ENCODE data around the gene KCNK3. TPM values are rescaled to one million over a fixed set of nuclear protein-coding genes. Genes with fewer than 3 reads are reported as not detected.

The KCNK3 gene
- total RNA-seq, 1 donor from 2014 or later, result 25.4 TPM

DNA sequence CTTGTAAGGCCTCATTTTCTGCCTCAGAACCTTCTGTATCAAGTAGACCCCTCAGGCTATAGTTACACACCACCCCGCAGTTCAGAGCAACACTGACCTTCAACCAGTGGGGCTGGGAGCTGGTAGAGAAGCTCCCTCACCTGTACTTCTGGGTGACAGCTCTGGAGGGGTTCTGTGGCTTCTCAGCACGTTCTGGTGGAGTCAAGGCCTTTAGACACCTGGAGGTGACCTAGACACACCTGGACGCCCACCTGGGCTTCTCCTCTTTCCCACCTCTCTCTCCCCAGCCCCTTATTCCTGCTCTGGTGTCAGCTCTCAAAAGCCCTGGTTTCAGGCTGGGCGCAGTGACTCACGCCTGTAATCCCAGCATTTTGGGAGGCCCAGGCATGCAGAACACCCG lies 44.0 kb upstream of the KCNK3 start:
- H3K27ac ChIP-seq, result no peak overlapping the region
- no peaks in the 10 kb centered on the region for H3K9me3 ChIP-seq
- intact Hi-C loops (cut with DNase I), result no loop called here
- peaks cover 15% of the 10 kb centered on the region for H3K4me1 ChIP-seq
- no peak overlapping the region for H3K4me3 ChIP-seq
- no peaks in the 10 kb centered on the region for H3K36me3 ChIP-seq
- no peak for ATAC-seq
- H3K27me3 ChIP-seq, result no peaks in the 10 kb centered on the region
- TF ChIP-seq, protein P1, sequence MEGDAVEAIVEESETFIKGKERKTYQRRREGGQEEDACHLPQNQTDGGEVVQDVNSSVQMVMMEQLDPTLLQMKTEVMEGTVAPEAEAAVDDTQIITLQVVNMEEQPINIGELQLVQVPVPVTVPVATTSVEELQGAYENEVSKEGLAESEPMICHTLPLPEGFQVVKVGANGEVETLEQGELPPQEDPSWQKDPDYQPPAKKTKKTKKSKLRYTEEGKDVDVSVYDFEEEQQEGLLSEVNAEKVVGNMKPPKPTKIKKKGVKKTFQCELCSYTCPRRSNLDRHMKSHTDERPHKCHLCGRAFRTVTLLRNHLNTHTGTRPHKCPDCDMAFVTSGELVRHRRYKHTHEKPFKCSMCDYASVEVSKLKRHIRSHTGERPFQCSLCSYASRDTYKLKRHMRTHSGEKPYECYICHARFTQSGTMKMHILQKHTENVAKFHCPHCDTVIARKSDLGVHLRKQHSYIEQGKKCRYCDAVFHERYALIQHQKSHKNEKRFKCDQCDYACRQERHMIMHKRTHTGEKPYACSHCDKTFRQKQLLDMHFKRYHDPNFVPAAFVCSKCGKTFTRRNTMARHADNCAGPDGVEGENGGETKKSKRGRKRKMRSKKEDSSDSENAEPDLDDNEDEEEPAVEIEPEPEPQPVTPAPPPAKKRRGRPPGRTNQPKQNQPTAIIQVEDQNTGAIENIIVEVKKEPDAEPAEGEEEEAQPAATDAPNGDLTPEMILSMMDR (IDR thresholded peaks at IDR 0.05), result no peak
- DNase-seq, result peak; percentile 46

DNA sequence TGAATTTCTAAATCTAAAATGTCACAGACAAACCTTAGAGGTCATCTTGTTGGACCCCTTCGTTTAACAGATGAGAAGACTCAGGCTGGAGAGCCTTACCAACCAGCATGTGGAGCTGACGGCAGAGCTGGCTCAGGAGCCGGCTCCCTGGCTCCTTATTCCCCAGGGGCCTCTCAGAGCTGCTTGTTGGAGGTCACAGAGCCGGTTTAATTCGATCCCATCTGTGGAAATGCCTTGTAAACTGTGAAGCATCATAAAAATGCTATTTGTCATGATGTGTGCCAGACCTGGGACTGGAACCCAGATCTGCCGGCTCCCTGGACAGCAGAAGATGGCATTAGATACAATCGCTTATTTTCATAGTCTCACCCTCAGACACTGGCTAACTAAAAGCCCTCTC lies 43.2 kb upstream of the KCNK3 start:
- ATAC-seq (no peak), DNase-seq (peak; percentile 31)
- H3K9me3 ChIP-seq, result no peaks in the 10 kb centered on the region
- TF ChIP-seq, protein P1 (IDR thresholded peaks at IDR 0.05), result no peak
- intact Hi-C loops (cut with DNase I), result no loop called here
- no peak overlapping the region for H3K4me3 ChIP-seq
- H3K36me3 ChIP-seq, result no peaks in the 10 kb centered on the region
- no peaks in the 10 kb centered on the region for H3K27me3 ChIP-seq
- no peak overlapping the region for H3K27ac ChIP-seq
- peaks cover 15% of the 10 kb centered on the region for H3K4me1 ChIP-seq

DNA sequence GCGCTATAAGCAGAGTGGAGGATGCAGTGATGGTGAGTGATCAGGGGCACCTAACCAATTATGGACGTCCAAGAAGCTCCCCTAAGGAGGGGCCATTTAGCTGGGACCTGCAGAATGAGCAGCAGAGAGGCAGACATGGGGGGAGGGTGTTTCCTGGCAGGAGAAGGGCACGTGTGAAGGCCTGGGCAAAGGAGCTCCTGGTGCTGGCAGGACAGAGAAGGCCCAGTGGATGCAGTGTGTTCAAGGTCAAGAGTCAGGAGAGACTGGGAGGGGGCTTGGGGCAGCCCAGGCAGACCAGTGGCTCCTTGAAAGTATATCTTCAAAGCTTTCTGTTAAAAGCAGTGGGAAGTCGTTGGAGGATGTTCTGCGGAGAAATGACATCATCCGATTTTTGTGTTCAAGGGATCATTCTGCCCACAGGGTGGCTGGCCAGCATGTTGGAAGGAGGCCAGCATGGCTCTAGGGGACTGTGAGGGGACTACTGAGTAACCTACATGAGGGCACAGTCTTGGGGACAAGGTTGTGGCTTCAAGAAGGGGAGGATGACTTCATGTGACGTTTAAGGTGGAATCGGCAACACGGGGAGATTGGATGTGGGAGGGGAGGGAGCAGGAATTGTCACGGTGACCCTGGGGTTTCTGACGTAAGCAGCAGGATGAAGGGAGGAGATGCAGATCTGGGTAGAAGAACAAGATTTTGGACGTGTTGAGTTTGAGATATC lies 42.4 kb upstream of the KCNK3 start:
- ATAC-seq (no peak), DNase-seq (peak; percentile 40)
- no peaks in the 10 kb centered on the region for H3K9me3 ChIP-seq
- H3K4me1 ChIP-seq, result peaks cover 15% of the 10 kb centered on the region
- no peak overlapping the region for H3K4me3 ChIP-seq
- intact Hi-C loops (cut with DNase I), result no loop called here
- H3K27me3 ChIP-seq, result no peaks in the 10 kb centered on the region
- TF ChIP-seq, protein P1 (IDR thresholded peaks at IDR 0.05), result no peak
- H3K27ac ChIP-seq, result no peak overlapping the region
- no peaks in the 10 kb centered on the region for H3K36me3 ChIP-seq

DNA sequence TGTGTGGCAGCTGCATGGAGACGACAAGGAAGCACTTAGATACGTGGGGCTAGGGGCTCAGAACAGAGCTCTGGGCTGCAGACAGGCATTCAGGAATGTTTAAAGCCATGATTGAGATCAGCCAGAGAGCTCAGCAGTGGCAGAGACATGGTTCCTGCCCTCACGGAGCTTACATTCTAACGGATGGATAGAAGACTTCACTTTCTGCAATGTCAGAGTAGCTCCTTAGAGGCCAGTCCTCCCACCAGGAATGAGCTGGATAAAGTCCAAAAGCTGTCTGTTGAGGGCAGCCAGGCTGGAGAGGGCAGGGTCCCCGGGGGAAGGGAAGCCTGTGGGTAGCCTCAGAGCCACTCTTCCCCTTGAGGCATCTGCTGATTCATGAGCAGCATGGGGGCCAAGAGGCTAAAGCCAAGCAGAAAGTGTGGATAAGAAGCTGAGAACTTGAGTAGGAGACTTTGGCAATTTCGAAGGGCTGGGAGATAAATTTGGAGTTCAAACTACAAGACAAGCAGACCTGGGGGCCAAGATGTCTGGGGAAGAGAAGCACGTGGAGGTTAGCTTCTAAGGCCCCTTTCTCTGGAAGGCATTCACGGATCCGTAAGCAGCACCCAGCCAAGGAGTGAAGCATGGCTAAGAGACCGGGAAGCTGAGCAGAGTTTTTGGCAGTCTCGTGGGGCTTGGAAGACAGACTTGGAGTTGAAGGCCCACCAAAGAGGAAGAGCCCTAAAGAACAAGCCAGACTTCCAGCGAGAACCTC lies 41.6 kb upstream of the KCNK3 start:
- TF ChIP-seq, protein P1 (IDR thresholded peaks at IDR 0.05), result no peak
- ATAC-seq (no peak), DNase-seq (peak; percentile 23)
- Histone ChIP-seq H3K27me3 (no peaks in the 10 kb centered on the region), H3K36me3 (no peaks in the 10 kb centered on the region), H3K27ac (peak overlapping the region; percentile 55), H3K9me3 (no peaks in the 10 kb centered on the region), H3K4me3 (no peak overlapping the region), H3K4me1 (peaks cover 15% of the 10 kb centered on the region)
- intact Hi-C loops (cut with DNase I), result no loop called here

DNA sequence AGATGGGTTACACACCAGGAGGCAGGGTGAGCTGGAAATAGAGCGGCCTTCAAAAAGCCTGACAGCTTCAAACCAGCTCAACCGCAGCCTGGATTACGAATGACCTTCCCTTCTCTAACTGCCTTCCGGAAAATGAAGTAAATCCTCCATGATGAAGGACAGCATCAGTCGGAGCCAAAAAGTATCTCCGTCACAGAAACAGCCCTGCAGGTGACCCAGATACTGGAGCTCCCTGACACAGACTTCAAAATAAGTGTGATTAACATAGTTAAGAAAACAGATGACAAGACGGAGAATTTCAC lies 41.1 kb upstream of the KCNK3 start:
- ATAC-seq (no peak), DNase-seq (peak; percentile 10)
- H3K9me3 ChIP-seq, result no peaks in the 10 kb centered on the region
- intact Hi-C loops (cut with DNase I), result no loop called here
- H3K27ac ChIP-seq, result peak overlapping the region; percentile 69
- H3K4me1 ChIP-seq, result peaks cover 15% of the 10 kb centered on the region
- H3K4me3 ChIP-seq, result no peak overlapping the region
- H3K36me3 ChIP-seq, result no peaks in the 10 kb centered on the region
- TF ChIP-seq, protein P1 (IDR thresholded peaks at IDR 0.05), result no peak
- H3K27me3 ChIP-seq, result no peaks in the 10 kb centered on the region
